CD14-positive monocyte (primary cell): ENCODE data around the gene PLCD1. TPM values are rescaled to one million over a fixed set of nuclear protein-coding genes. Genes with fewer than 3 reads are reported as not detected.

Source experiments
- DNase-seq, 3 donors: peaks; one replicate each; pipeline ENCODE4 v3.0.0-alpha.2; 2011 to 2022
- H2AFZ ChIP-seq: 2 replicates; pipeline ENCODE4 v1.6.0; 2012; ENCODE audit warnings: mild to moderate bottlenecking, low read depth, low read length, inconsistent platforms; ENCODE audit not compliant: insufficient read depth, poor library complexity, severe bottlenecking
- H3K27ac ChIP-seq, 2 donors: 1 replicate in 1 of 2; 2 replicates in 1 of 2; pipeline ENCODE4 v1.5.1; 2012 to 2013; ENCODE audit warnings: low read length in 2 of 2, control low read depth in 1 of 2, inconsistent platforms in 1 of 2, low read depth in 1 of 2, mild to moderate bottlenecking in 1 of 2
- H3K27me3 ChIP-seq, 2 donors: one replicate each; pipeline versions ENCODE4 v1.6.0 to v1.6.1; 2011 to 2013; ENCODE audit warnings: low read length in 2 of 2; ENCODE audit not compliant: control insufficient read depth in 2 of 2, insufficient read depth in 2 of 2
- H3K36me3 ChIP-seq, 2 donors: replicated peaks in 1 of 2; 1 replicate in 1 of 2; 2 replicates in 1 of 2; pipeline versions ENCODE4 v1.5.1 to v1.6.1; 2012 to 2013; ENCODE audit warnings: low read length in 2 of 2, control low read depth in 1 of 2, inconsistent platforms in 1 of 2, mild to moderate bottlenecking in 1 of 2; ENCODE audit not compliant: insufficient read depth in 2 of 2, control insufficient read depth in 1 of 2
- H3K4me1 ChIP-seq, 2 donors: 1 replicate in 1 of 2; 2 replicates in 1 of 2; pipeline versions ENCODE4 v1.5.1 to v1.6.1; 2012 to 2013; ENCODE audit warnings: low read length in 2 of 2, control low read depth in 1 of 2, inconsistent platforms in 1 of 2, mild to moderate bottlenecking in 1 of 2, moderate library complexity in 1 of 2; ENCODE audit not compliant: insufficient read depth in 2 of 2, control insufficient read depth in 1 of 2
- H3K4me2 ChIP-seq: replicated peaks from 2 replicates; pipeline ENCODE3; 2012; ENCODE audit warnings: low read length, moderate library complexity, mild to moderate bottlenecking; ENCODE audit not compliant: poor library complexity, severe bottlenecking; ENCODE audit errors: extremely low read depth
- H3K4me3 ChIP-seq, 3 experiments: fragments of 200-600 bp in 1 of 3; sonication (generic) in 1 of 3; replicated peaks in 1 of 3; 1 replicate in 2 of 3; 2 replicates in 1 of 3; pipeline ENCODE4 v1.5.1; 2011 to 2013; ENCODE audit warnings: low read length in 3 of 3, mild to moderate bottlenecking in 3 of 3, control low read depth in 2 of 3, low read depth in 2 of 3, inconsistent platforms in 1 of 3, moderate library complexity in 1 of 3
- H3K79me2 ChIP-seq: 2 replicates; pipeline ENCODE4 v1.6.0; 2012; ENCODE audit warnings: mild to moderate bottlenecking, control low read depth, inconsistent platforms, low read length, moderate library complexity; ENCODE audit not compliant: insufficient read depth
- H3K9ac ChIP-seq: 2 replicates; pipeline ENCODE4 v1.6.0; 2017; ENCODE audit warnings: low read length, mild to moderate bottlenecking; ENCODE audit not compliant: insufficient read depth, poor library complexity, severe bottlenecking
- H3K9me3 ChIP-seq, 2 donors: replicated peaks in 1 of 2; 1 replicate in 1 of 2; 2 replicates in 1 of 2; pipeline versions ENCODE4 v1.5.1 to v1.6.1; 2012 to 2013; ENCODE audit warnings: low read length in 2 of 2, control low read depth in 1 of 2; ENCODE audit not compliant: control insufficient read depth in 1 of 2, insufficient read depth in 1 of 2
- H4K20me1 ChIP-seq: 2 replicates; pipeline ENCODE4 v1.6.0; 2012; ENCODE audit warnings: mild to moderate bottlenecking, low read length, control low read depth, moderate library complexity; ENCODE audit not compliant: insufficient read depth
- H3K27ac Mint-ChIP-seq, 7 donors: one replicate each; pipeline ENCODE4 v1.8.0; 2020; ENCODE audit warnings: mild to moderate bottlenecking in 7 of 7, mixed read lengths in 7 of 7, moderate library complexity in 6 of 7, inconsistent platforms in 2 of 7
- H3K27me3 Mint-ChIP-seq, 3 donors: one replicate each; pipeline ENCODE4 v1.8.0; 2021 to 2022; ENCODE audit warnings: low read depth in 3 of 3, mild to moderate bottlenecking in 3 of 3, mixed read lengths in 3 of 3, moderate library complexity in 3 of 3, inconsistent platforms in 1 of 3
- H3K36me3 Mint-ChIP-seq, 2 donors: one replicate each; pipeline ENCODE4 v1.8.0; 2020; ENCODE audit warnings: mixed read lengths in 2 of 2, inconsistent platforms in 1 of 2, mild to moderate bottlenecking in 1 of 2
- H3K4me1 Mint-ChIP-seq: one replicate; pipeline ENCODE4 v1.8.0; 2020; ENCODE audit warnings: mild to moderate bottlenecking, mixed read lengths
- H3K4me3 Mint-ChIP-seq, 2 donors: one replicate each; pipeline ENCODE4 v1.8.0; 2020; ENCODE audit warnings: mild to moderate bottlenecking in 2 of 2, mixed read lengths in 2 of 2, moderate library complexity in 1 of 2
- H3K9me3 Mint-ChIP-seq, 7 donors: one replicate each; pipeline ENCODE4 v1.8.0; 2020 to 2022; ENCODE audit warnings: mixed read lengths in 7 of 7, mild to moderate bottlenecking in 6 of 7, moderate library complexity in 6 of 7, inconsistent platforms in 2 of 7
- WGBS: methylation state at CpG from one replicate; pipeline ENCODE4 v1.1.5; 2013; ENCODE audit warnings: missing lambda C conversion rate; ENCODE audit not compliant: insufficient coverage; 5-methylcytosine and 5-hydroxymethylcytosine counted together
- intact Hi-C, 2 donors: fragments of 100-400 bp; cut with micrococcal nuclease; formaldehyde crosslinking; loops; one replicate each; pipeline versions ENCODE4 v1.15.0 to v1.15.1; 2023
- polyA plus RNA-seq, 3 donors: library from polyadenylated mRNA; depleted of rRNA in 1 of 3; unstranded in 2 of 3; stranded (reverse) in 1 of 3; fragments of 300-500 nt in 2 of 3; fragments of >200 nt in 1 of 3; fragmentation: Illumina TruSeq in 2 of 3; gene quantifications; 1 replicate in 2 of 3; 2 replicates in 1 of 3; pipeline ENCODE4 v1.2.3, GENCODE V29; 2012 to 2021
- TF ChIP-seq, protein P1 (sequence below): fragments of 200-600 bp; IDR thresholded peaks from one replicate; pipeline ENCODE4 v1.8.0; 2022; ENCODE audit warnings: antibody characterized with exemption, mild to moderate bottlenecking

The PLCD1 gene
- polyA plus RNA-seq, 3 donors, result 4.1 to 6.4 (median 6.0) TPM

DNA sequence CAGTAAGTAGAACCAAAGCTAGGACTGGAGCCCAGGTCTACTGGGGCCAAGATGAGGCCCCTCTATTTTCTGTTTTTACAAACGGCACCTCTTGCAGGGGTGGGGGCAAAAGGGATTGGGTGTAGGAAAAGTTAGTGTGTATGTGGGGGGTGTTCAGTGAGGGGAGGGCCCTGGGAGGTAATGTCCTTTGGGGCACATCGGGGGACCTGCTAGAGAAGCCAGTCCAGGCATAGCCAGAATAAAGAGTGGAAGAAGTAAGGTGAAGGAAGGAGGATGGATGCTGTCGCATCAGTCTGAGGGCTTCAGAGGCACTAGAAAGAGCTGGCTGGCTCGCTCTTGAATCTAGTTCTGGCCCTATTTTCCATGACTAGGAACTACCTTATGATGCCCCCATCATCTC, 2.6 kb downstream of the PLCD1 start:
- TF ChIP-seq, protein P1, sequence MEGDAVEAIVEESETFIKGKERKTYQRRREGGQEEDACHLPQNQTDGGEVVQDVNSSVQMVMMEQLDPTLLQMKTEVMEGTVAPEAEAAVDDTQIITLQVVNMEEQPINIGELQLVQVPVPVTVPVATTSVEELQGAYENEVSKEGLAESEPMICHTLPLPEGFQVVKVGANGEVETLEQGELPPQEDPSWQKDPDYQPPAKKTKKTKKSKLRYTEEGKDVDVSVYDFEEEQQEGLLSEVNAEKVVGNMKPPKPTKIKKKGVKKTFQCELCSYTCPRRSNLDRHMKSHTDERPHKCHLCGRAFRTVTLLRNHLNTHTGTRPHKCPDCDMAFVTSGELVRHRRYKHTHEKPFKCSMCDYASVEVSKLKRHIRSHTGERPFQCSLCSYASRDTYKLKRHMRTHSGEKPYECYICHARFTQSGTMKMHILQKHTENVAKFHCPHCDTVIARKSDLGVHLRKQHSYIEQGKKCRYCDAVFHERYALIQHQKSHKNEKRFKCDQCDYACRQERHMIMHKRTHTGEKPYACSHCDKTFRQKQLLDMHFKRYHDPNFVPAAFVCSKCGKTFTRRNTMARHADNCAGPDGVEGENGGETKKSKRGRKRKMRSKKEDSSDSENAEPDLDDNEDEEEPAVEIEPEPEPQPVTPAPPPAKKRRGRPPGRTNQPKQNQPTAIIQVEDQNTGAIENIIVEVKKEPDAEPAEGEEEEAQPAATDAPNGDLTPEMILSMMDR, result no peak
- H3K4me2 ChIP-seq, result no peak overlapping the region
- intact Hi-C loops, result no loop called here
- DNase-seq, result no peak
- H3K4me3 ChIP-seq, result no peak overlapping the region
- no peaks in the 10 kb centered on the region for H3K36me3 ChIP-seq
- WGBS, result 44% methylated on average over 2 of the region's 4 CpGs
- no peaks in the 10 kb centered on the region for H4K20me1 ChIP-seq
- no peak overlapping the region for H3K27ac Mint-ChIP-seq
- peaks cover 0 to 9% (median 0%) of the 10 kb centered on the region in 7 donors for H3K9me3 Mint-ChIP-seq
- H3K9me3 ChIP-seq, result no peaks in the 10 kb centered on the region
- no peaks in the 10 kb centered on the region for H3K79me2 ChIP-seq
- peaks cover 16 to 47% of the 10 kb centered on the region in 2 donors for H3K27me3 ChIP-seq
- no peak overlapping the region for H3K9ac ChIP-seq
- H3K27ac ChIP-seq, result no peak overlapping the region
- H2AFZ ChIP-seq, result no peak overlapping the region
- peak overlapping the region in 1 of 2 donors; percentile 78 for H3K4me3 Mint-ChIP-seq
- peaks cover 43 to 47% of the 10 kb centered on the region in 2 donors for H3K4me1 ChIP-seq
- peaks cover 40% of the 10 kb centered on the region for H3K4me1 Mint-ChIP-seq
- peaks cover 43 to 51% (median 44%) of the 10 kb centered on the region in 3 donors for H3K27me3 Mint-ChIP-seq
- peaks cover 9 to 18% of the 10 kb centered on the region in 2 donors for H3K36me3 Mint-ChIP-seq

DNA sequence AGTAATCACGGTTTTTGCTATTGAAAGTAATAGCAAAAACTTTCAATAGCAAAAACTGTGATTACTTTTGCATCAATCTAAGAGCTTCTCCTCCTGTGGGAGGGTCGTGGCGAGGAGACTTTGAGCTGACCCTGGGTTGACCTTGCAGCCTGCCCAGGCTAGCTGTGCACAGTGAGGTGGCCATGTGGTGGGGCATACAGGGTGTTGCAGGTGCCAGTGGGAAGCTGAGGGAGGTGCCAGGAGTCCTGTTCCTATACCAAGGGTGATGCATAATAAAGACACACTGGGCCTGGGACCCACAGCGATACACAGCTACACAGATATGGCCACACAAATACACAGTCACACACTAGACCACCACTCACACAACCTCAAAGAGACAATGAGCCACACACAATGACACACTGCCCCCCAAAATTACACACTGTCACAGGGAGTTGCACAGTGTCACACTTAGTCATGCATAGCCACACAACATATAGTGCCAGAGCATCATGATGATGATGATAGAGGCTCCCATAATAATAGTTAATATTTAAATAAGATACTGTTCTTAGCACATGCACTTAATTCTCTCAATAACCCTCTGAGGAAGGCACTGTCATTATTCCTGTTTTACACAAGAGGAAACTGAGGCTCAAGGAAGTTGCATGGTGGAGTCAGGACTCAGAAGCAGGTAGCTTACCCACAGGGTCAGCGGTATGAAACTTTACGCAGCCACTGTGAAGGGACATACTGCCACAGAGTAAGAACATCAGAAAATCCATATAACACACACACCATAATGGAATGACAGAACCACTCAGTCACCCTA, 6.3 kb downstream of the PLCD1 start:
- Histone ChIP-seq H3K4me3 (no peak overlapping the region), H3K36me3 (peaks cover 0 to 2% of the 10 kb centered on the region in 2 donors), H3K4me2 (peak overlapping the region; percentile 97), H2AFZ (no peak overlapping the region), H3K79me2 (no peaks in the 10 kb centered on the region), H3K27me3 (peaks cover 5 to 14% of the 10 kb centered on the region in 2 donors), H3K9me3 (no peaks in the 10 kb centered on the region), H3K27ac (peak overlapping the region in 1 of 2 donors; percentile 93), H4K20me1 (no peaks in the 10 kb centered on the region), H3K9ac (no peak overlapping the region), H3K4me1 (peaks cover 19 to 21% of the 10 kb centered on the region in 2 donors)
- DNase-seq, result peak in 1 of 3 donors; percentile 58
- Mint-ChIP-seq H3K27me3 (peaks cover 13 to 17% (median 14%) of the 10 kb centered on the region in 3 donors), H3K27ac (peak overlapping the region in 2 of 7 donors; percentile 97 to 99), H3K4me1 (peaks cover 21% of the 10 kb centered on the region), H3K9me3 (peaks cover 0 to 4% (median 0%) of the 10 kb centered on the region in 7 donors), H3K36me3 (peaks cover 19 to 21% of the 10 kb centered on the region in 2 donors), H3K4me3 (peak overlapping the region in 1 of 2 donors; percentile 99)
- intact Hi-C loops, result no loop called here
- TF ChIP-seq, protein P1, result no peak
- WGBS, result 96% methylated on average over 5 of the region's 6 CpGs
